GM19438 (cell line): Measurements from ENCODE around the gene MED8.
"Not testable (repeated sequence)": the region's sequence is repeated elsewhere in the genome, so short reads cannot be mapped to it uniquely, and the experiment has no call there.

Source experiments
- ATAC-seq: cut with Tn5 transposase; IDR thresholded peaks from one replicate; pipeline ENCODE4 v1.9.1; 2021; ENCODE audit warnings: low read depth; ENCODE audit not compliant: unreplicated experiment

The MED8 gene

DNA sequence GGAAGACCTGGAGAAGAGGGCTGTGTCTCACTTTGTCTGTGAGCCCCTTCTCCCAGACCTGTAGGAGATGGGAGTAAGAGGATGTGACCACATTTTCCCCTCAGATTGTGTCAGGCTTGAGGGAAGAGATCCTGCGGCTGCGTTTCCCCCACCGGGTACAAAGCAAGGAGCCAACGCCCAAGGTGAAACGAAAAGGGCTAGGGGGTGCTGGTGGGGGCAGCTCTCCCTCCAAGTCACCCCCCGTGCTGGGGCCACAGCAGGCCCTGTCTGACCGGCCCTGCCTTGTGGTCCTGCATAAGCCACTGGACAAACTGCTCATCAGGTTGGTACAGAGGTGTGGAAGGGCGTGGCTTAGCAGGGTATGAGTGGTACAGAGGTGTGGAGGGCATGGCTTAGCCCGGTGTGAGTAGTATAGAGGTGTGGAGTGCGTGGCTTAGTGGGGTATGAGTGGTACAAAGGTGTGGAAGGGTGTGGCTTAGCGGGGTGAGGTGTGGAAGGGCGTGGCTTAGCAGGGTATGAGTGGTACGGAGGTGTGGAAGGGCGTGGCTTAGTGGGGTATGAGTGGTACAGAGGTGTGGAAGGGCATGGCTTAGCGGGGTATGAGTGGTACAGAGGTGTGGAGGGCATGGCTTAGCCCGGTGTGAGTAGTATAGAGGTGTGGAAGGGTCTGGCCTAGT, 33.5 kb upstream of the MED8 start:
- no peak for ATAC-seq

DNA sequence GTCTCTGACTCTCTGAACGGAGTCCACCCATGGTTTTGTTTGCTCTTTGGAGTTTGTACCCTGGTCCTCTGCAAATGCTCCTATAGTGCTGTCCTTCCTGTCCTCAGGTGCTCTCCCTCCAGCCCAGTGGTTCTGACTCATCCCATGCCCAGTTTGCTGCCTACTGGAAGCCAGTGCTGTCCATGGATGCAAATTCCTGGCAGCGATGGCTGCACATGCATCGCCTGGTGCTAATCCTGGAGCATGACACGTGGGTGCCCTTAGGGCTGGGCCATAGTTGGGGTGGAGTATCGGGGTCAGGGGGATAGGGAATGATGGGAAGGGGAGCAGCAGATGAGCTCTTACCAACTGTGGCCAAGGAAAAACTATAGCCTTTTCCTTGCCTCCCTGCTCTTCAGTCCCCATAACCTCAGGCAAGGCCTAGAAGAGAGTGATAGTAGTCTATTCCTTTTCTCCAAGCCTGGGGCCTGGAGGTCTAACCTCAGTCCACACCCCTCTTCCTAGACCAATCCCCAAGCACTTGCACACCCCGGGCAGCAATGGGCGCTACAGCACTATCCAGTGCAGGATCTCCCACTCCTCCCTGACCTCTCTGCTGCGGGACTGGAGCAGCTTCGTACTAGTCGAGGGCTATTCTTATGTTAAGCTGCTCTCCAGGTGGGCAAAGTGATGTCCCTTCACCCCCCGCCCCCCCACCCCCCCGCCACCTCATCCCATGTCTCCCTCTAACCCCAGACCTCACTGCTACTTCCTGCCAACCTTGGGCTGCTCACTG, 32.6 kb upstream of the MED8 start:
- no peak for ATAC-seq

DNA sequence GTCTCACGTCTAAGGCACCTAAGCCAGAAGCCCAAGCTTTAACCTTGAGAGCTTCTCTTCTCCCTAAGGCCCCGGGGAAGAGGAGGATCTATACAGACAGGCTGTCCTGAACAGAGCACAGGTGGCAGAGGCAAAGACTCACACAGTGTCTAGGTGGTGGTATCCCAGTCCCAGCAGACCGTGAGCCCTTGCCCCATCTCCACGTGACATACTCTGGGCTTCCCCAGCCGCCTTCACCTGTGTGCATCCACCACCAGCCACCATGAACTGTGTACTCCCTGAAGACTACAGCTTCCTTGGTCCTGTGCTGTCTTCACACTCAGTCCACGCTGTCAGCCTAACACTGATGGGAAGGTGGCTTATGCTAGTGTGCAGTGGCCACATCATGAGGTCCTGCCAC, 31.8 kb upstream of the MED8 start:
- ATAC-seq = no peak

DNA sequence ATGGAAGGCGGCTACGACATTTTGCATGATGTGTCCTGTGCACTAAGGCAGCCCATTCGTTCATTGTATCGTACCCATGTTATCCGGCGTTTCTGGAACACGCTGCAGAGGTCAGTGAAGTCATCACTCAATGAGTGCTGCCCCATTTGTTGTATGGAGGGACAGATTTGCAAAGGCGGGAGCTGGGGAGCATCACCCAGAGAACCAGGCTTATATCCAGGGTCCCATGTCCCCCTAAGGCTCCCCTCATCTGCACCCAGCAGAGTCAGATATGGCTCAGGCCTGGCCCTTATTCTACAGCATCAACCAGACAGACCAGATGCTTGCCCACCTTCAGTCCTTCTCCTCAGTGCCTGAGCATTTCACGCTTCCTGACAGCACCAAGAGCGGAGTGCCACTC, 31.3 kb upstream of the MED8 start:
- no peak for ATAC-seq

DNA sequence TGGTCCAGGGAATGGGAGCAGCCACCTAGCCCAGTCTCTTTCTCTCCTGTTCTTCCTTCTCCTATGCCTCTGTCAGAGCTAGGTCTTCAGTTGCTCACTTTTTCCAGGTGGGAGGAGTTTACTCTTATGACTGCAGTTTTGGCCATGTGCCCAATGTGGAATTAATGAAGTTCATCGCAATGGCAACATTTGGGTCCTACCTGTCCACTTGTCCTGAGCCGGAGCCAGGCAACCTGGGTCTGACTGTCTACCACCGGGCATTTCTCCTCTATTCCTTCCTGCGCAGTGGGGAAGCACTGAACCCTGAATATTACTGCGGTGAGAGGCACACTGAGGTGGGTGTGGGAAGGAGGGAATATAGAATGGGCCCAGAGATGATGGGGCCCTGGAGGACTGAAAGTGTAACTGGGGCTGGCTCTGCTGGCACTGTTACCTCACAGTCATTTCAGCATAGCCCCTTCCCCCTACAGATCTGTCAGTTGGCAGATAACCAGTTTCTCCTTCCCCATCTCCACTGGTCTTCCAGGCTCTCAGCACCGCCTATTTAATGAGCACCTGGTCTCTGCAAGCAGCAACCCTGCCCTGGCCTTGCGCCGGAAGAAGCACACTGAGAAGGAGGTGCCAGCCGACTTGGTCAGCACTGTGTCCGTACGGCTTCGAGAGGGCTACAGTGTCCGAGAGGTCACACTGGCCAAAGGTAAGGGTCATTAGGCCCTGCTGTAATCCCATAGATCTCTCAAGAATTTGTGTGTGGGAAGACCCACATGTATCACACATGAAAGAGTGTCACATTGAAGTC, 30.2 kb upstream of the MED8 start:
- no peak for ATAC-seq

DNA sequence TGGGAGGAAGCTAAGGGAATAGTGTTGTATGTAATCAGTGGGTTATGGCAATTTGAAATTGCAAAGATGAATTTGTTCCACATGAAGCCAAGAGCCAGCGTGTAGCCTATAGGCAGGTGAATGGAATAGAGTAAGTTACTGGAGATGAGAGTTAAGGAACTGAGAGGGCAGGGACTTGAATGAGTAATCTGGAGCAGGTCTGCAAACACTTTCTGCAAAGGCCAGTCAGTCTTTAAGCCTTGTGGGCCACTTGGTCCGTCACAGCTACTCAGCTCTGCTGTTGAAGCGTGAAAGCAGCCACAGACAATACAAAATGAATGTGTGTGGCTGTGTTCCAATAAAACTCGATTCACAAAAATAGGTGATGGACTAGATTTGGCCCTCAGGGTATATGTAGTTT, 29.3 kb upstream of the MED8 start:
- no peak for ATAC-seq

DNA sequence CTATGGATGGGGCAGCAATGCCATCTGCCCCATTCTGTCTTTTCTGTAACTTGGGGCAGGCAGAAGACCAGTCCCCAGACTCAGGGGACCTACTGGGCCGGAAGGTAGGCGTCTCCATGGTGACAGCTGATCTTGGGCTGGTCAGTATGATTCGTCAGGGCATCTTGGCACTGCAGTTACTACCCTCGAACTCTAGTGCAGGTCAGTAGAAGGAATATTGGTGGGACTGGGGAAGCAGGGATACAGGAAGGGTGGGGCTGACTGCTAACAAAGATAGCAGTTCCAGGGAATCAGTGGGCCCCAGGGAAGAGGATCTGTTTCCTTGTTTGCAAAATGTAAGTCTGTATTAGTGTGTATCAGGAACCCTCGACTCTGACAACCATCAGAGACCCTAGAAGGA, 26.3 kb upstream of the MED8 start:
- no peak for ATAC-seq

DNA sequence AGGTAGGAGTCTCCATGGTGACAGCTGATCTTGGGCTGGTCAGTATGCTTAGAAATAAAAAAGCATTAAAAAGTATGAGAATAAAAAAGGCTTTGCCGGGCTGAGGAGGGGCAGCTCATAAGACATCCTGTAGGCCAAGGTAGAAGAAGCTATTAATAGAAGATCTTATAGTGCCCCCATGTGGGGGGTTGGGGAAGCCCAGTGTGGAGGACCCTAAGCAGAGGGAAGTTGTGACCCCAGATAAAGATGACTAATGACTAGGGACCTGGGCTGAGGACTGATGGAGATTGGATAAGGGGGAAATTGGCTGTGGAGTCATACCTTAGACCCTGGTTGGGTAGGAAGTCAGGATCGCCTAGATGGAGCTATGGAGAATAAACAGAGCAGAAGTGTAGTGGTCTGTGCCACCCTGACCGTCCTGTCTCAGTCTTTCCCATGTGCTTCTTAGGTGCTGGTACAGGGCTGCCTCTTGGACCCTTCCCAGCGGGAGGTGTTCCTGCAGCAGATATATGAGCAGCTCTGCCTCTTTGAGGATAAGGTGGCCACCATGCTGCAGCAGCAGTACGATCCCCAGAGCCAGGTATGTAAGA, 25.1 kb upstream of the MED8 start:
- no peak for ATAC-seq

DNA sequence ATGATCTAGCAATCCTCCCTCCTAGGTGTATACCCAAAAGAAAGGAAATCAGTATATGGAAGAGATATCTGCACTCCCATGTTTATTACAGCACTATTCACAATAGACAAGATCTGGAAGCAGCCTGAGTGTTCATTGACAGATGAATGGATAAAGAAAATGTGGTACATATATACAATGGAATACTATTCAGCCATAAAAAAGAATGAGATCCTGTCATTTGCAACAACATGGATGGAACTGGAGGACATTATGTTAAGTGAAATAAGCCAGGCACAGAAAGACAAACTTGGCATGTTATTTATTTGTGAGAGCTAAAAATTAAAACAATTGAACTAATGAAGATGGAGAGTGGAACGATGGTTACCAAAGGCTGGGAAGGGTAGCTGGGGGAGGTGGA, 23.8 kb upstream of the MED8 start:
- not testable (repeated sequence) for ATAC-seq

DNA sequence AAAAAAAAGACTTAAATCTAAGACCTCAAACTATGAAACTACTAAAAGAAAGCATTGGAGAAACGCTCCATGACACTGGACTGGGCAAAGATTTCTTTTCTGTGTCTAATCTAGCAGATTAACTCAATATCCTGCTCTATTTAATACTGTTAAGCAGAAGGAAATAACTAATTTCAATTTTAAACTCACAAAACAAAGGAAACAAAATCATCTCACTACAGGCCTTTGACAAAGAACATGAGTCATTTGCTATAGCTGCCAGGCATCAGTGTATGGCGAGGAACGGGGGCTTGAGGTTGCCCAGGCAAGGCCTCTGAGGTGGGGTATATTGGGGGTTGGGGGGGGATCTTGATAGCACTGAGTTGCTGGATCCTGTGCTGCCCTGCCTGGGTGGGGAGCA, 21.0 kb upstream of the MED8 start:
- ATAC-seq = no peak

DNA sequence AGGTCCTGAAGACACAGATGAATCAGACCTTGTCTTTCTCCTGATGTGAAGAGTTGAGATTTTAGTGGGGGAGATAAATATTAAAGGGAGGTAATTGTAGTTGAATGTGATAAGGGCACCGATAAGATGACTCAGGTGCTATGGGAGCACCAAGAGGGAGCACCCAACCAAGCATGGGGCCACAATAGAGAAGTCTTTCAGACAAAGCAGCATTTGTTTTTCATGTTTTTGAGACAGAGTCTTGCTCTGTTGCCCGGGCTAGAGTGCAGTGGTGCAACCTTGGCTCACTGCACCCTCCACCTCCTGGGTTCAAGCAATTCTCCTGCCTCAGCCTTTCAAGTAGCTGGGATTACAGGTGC, 16.3 kb upstream of the MED8 start:
- no peak for ATAC-seq

DNA sequence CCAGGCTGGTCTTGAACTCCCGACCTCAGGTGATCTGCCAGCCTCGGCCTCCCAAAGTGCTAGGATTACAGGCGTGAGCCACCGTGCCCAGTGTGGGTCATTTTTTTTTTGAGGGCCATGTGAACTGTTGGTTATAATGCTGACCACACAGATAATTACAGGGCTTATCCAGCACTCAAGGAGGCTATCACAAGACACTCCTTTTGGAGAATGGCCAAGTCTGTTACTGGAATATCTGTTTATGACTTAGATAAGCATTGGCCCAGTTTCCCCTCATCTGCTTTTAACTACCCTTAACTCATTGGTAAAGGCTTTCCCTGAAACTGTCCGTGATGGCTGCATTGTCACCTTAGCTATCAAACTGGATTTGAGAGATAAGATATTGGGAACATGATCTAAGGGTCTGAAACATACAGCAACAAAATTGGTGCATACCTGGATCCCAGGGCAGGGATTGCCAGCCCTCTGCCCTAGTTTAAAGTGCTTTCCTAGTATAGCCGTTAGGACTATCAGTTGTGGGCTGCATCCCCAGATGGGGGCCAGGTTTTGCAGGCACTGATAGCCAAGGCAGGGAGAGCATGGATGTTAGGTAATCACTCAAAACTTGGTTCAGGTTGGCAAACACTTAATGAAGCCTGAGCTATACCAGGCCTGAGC, 15.7 kb upstream of the MED8 start:
- ATAC-seq = no peak

DNA sequence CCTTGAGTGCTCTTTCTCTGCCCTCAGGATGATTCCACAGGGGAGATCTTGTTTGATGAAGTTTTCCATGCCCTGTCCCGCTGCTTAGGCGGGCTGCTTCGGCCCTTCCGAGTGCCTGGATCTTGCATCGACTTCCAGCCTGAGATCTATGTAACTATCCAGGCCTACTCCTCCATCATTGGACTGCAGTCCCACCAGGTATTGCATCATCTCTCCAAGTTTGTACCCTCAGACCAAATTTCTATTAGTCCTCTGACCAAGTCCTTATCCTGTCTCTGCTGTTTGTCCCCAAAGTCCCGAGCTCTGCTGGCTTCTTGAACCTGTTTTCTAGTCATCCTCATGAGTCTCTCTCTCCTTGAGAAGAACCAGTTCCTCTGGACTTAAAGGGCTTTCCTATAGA, 14.8 kb upstream of the MED8 start:
- ATAC-seq = no peak

DNA sequence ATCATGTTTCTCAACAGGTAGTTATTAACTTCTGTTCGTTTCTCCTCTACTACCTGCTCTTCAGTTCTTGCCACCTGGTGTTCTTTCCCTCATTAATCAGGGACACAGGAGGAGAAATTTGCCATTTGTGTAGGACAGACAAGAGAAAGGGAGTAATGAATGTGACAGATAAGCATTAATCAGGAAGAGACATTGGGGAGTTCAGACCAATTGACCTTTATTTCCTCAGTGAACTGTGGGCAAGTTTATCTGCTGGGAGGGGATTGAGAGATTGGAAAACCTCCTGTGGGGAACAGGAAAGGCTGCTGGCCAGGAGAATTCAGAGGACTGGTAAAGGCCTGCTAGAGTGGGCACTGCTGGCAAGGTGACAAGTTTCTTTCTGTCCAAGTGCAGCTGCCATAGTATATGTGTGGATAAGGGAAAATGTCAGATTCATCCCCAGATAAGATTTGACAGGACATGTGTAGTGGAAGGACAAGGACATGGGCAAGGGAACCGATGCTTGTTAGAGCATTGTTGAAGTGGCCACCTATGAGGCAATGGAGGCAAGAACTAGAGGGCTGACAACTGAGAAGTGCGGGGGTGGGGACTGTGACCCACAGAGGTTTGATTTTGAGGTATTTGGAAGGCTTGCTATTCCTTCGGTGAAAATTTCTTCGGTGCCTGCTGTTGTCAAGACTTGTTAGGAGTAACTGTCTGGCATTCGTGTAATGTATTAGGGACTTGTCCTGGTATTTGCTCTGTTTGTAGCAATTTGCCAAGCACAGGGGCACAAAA, 12.7 kb upstream of the MED8 start:
- ATAC-seq = no peak

DNA sequence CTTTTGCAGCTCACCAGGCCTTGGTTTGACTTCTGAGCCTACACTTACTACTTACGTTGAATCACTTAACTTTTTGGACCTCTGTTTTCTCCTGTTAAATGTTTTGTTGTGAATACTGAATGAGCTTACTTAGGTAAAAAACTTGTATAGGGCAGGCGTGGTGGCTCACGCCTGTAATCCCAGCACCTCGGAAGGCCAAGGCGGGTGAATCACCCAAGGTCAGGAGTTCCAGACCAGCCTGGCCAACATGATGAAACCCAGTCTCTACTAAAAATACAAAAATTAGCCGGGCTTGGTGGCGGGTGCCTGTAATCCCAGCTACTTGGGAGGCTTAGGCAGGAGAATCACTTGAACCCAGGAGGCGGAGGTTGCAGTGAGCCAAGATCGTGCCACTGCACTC, 10.8 kb upstream of the MED8 start:
- not testable (repeated sequence) for ATAC-seq

DNA sequence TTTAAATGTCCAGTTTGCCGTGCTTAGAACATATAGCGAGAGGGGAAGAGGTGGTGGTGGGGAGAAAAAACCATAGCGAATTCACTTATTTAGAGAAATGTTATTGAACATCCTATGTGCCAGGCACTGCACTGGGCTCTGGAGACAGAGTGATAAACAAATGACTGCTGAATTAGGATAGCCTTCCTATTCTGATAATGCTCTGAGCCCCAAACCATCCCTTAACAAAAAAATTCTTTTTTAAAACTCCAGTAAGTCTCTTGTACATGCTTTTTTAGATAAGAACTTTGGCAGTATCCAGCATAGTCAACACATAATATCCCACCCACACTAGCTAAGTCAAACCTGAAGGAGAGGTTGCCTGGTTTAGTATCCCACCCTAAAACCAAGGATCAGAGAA, 8.6 kb upstream of the MED8 start:
- no peak for ATAC-seq

DNA sequence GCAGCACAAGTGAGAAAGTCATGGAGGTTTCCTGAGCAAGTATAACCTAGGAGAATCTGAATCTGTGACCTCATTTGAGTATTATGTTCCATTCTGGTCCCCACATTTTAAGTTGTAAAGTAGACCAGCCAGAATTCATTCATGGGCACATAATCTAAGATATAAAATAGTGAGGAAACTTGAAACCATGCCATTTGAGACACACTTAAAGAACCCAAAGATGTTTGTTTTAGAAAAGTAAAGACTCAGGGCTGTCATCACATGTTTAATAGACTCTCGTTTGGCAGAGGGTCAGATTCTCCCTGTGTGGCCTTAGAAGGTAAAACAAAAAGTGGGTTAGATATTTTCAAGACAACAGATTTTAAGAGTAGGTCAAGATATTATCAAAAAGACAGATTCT, 6.5 kb upstream of the MED8 start:
- ATAC-seq = no peak

DNA sequence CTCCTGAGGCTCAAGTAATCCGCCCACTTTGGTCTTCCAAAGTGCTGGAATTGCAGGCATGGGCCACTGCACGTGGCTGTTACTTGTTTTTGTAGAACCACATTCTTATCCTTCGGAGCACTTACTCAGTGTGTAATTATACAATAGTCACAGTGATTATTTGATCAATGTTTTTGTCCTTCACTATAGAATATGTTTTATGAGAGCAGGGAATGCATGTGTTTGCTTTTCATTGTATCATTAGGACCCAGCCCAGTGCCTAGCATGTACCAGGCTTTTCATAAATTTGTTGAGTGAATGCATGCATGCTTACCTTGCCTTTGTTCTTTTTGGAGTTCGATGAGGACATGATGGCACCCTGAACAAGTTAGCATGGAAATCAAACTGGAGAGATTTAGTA, 5.9 kb upstream of the MED8 start:
- ATAC-seq = no peak

DNA sequence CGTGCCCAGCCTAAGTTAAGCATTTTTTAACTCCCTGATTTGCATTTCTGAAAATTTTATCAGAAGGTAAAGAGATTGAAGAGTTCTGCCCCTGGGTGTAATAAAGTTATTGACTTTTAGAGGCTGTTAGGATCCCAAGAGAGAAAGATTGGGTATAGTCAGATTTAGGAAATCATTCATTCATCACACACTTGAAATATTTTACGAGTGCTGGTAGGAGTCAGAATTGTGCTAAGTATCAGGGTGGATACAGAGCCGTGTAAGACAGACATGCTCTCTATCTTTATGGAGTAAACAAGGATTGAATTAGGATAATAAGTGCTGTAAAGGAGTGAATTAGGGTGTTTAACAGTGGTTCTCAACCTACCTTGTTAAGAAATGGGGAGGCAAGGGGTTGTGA, 3.1 kb upstream of the MED8 start:
- no peak for ATAC-seq

DNA sequence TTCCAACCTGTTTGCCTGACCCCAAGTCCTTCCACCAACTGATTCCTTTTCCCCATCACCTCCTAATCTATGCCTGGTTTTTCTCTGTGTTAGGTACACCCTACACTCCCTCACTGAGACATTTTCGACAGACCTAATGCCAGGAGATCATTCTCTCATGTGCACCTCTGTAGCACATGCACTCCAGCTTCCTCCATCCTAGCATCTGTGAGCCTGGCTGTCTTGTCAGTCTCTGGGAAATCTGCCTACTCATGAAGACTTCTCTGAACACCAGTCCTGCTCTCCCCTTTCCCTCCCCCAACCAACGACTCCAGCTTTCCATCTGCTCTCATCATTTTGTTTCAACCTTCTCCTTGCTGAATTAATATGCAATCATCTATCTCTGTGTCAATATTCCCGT, 987 bp downstream of the MED8 start:
- no peak for ATAC-seq
